ENCODE results near the gene TMEM175. TPM values are rescaled to one million over a fixed set of nuclear protein-coding genes. Genes with fewer than 3 reads are reported as not detected.

TMEM175 gene
- total RNA-seq, 2 experiments from 2014 or later, result 13.8 to 15.8 TPM

- ChIA-PET POLR2A (no interaction called here), CTCF (interaction anchor here (0.7 to 1.2 kb wide), 2 partner anchors 15 to 23 kb away, joined by 3 read pairs; no protein-coding TSS in a partner anchor)
- H3K4me3 Mint-ChIP-seq, result no peak overlapping the region
- no peaks in the 10 kb centered on the region for H3K4me1 Mint-ChIP-seq (ENCODE audit: low read depth)
- H3K27ac Mint-ChIP-seq, result no peak overlapping the region
- H3K9me3 Mint-ChIP-seq, result no peaks in the 10 kb centered on the region
- intact Hi-C loops (cut with micrococcal nuclease), result no loop called here
- H3K27me3 Mint-ChIP-seq, result no peaks in the 10 kb centered on the region
- no peak for DNase-seq
- H3K36me3 Mint-ChIP-seq, result peaks cover 21% of the 10 kb centered on the region
These were observed 28.9 kb upstream of the TMEM175 start for GRCh38 chr4:903066-904046.

GRCh38 chr4:905485-906338 is 26.5 kb upstream of the TMEM175 start:
- CTCF ChIA-PET, result no interaction called here
- H3K4me1 Mint-ChIP-seq (ENCODE audit: low read depth), result no peaks in the 10 kb centered on the region
- POLR2A ChIA-PET, result no interaction called here
- intact Hi-C loops (cut with micrococcal nuclease), result no loop called here
- H3K9me3 Mint-ChIP-seq, result no peaks in the 10 kb centered on the region
- no peak for DNase-seq
- H3K4me3 Mint-ChIP-seq, result no peak overlapping the region
- H3K36me3 Mint-ChIP-seq, result peaks cover 19% of the 10 kb centered on the region
- H3K27me3 Mint-ChIP-seq, result no peaks in the 10 kb centered on the region
- no peak overlapping the region for H3K27ac Mint-ChIP-seq

GRCh38 chr4:906339-907102 is 25.7 kb upstream of the TMEM175 start:
- Mint-ChIP-seq H3K9me3 (no peaks in the 10 kb centered on the region), H3K4me3 (no peak overlapping the region), H3K36me3 (peaks cover 24% of the 10 kb centered on the region), H3K27me3 (no peaks in the 10 kb centered on the region), H3K4me1 (ENCODE audit: low read depth) (no peaks in the 10 kb centered on the region), H3K27ac (no peak overlapping the region)
- no peak for DNase-seq
- CTCF ChIA-PET, result no interaction called here
- POLR2A ChIA-PET, result no interaction called here
- intact Hi-C loops (cut with micrococcal nuclease), result no loop called here

GRCh38 chr4:907103-907400 is 25.2 kb upstream of the TMEM175 start:
- Mint-ChIP-seq H3K36me3 (peaks cover 27% of the 10 kb centered on the region), H3K4me3 (no peak overlapping the region)
- CTCF ChIA-PET, result no interaction called here

GRCh38 chr4:907691-908425 is 24.4 kb upstream of the TMEM175 start:
- Mint-ChIP-seq H3K9me3 (no peaks in the 10 kb centered on the region), H3K4me3 (no peak overlapping the region), H3K27ac (no peak overlapping the region), H3K36me3 (peaks cover 28% of the 10 kb centered on the region), H3K27me3 (no peaks in the 10 kb centered on the region), H3K4me1 (ENCODE audit: low read depth) (no peaks in the 10 kb centered on the region)
- intact Hi-C loops (cut with micrococcal nuclease), result no loop called here
- ChIA-PET CTCF (interaction anchor here (0.6 kb wide), 1 partner anchor 223 kb away, joined by 3 read pairs; no protein-coding TSS in a partner anchor), POLR2A (no interaction called here)
- DNase-seq, result no peak

More at GRCh38 chr4:907103-907400, 25.2 kb upstream of the TMEM175 start:
- intact Hi-C loops (cut with micrococcal nuclease), result no loop called here
- POLR2A ChIA-PET, result no interaction called here
- Mint-ChIP-seq H3K4me1 (ENCODE audit: low read depth) (no peaks in the 10 kb centered on the region), H3K27me3 (no peaks in the 10 kb centered on the region), H3K27ac (no peak overlapping the region), H3K9me3 (no peaks in the 10 kb centered on the region)
- DNase-seq, result no peak

GRCh38 chr4:909131-909571 is 23.1 kb upstream of the TMEM175 start:
- no peak for DNase-seq
- ChIA-PET POLR2A (no interaction called here), CTCF (no interaction called here)
- intact Hi-C loops (cut with micrococcal nuclease), result no loop called here
- no peaks in the 10 kb centered on the region for H3K4me1 Mint-ChIP-seq (ENCODE audit: low read depth)
- no peaks in the 10 kb centered on the region for H3K27me3 Mint-ChIP-seq
- no peak overlapping the region for H3K27ac Mint-ChIP-seq
- H3K4me3 Mint-ChIP-seq, result no peak overlapping the region
- H3K9me3 Mint-ChIP-seq, result no peaks in the 10 kb centered on the region
- H3K36me3 Mint-ChIP-seq, result peaks cover 26% of the 10 kb centered on the region

GRCh38 chr4:909821-910220 is 22.4 kb upstream of the TMEM175 start:
- intact Hi-C loops (cut with micrococcal nuclease), result no loop called here
- POLR2A ChIA-PET, result no interaction called here
- Mint-ChIP-seq H3K27me3 (no peaks in the 10 kb centered on the region), H3K4me1 (ENCODE audit: low read depth) (peaks cover 2% of the 10 kb centered on the region), H3K4me3 (no peak overlapping the region), H3K27ac (no peak overlapping the region), H3K36me3 (peaks cover 26% of the 10 kb centered on the region), H3K9me3 (no peaks in the 10 kb centered on the region)
- DNase-seq, result no peak
- CTCF ChIA-PET, result no interaction called here

- H3K9me3 Mint-ChIP-seq, result no peaks in the 10 kb centered on the region
- CTCF ChIA-PET, result no interaction called here
- peaks cover 9% of the 10 kb centered on the region for H3K4me1 Mint-ChIP-seq (ENCODE audit: low read depth)
- H3K27ac Mint-ChIP-seq, result no peak overlapping the region
- POLR2A ChIA-PET, result no interaction called here
- DNase-seq, result no peak
- peaks cover 26% of the 10 kb centered on the region for H3K36me3 Mint-ChIP-seq
- H3K27me3 Mint-ChIP-seq, result no peaks in the 10 kb centered on the region
- H3K4me3 Mint-ChIP-seq, result no peak overlapping the region
- intact Hi-C loops (cut with micrococcal nuclease), result no loop called here
These were observed 21.7 kb upstream of the TMEM175 start for GRCh38 chr4:910366-911091.

- H3K27ac Mint-ChIP-seq, result no peak overlapping the region
These were observed 21.0 kb upstream of the TMEM175 start for GRCh38 chr4:911221-911751.

GRCh38 chr4:911871-912490 is 20.3 kb upstream of the TMEM175 start:
- Mint-ChIP-seq H3K27me3 (no peaks in the 10 kb centered on the region), H3K27ac (no peak overlapping the region), H3K4me3 (no peak overlapping the region), H3K36me3 (peaks cover 14% of the 10 kb centered on the region), H3K4me1 (ENCODE audit: low read depth) (peaks cover 24% of the 10 kb centered on the region), H3K9me3 (no peaks in the 10 kb centered on the region)
- ChIA-PET POLR2A (interaction anchor here (0.6 kb wide), 1 partner anchor 419 kb away, joined by 4 read pairs; no protein-coding TSS in a partner anchor), CTCF (no interaction called here)
- no peak for DNase-seq
- intact Hi-C loops (cut with micrococcal nuclease), result no loop called here

More at GRCh38 chr4:911221-911751, 21.0 kb upstream of the TMEM175 start:
- no peak for DNase-seq
- peaks cover 20% of the 10 kb centered on the region for H3K36me3 Mint-ChIP-seq
- intact Hi-C loops (cut with micrococcal nuclease), result no loop called here
- ChIA-PET POLR2A (interaction anchor here (0.6 kb wide), 1 partner anchor 419 kb away, joined by 4 read pairs; no protein-coding TSS in a partner anchor), CTCF (no interaction called here)
- no peaks in the 10 kb centered on the region for H3K27me3 Mint-ChIP-seq
- no peaks in the 10 kb centered on the region for H3K9me3 Mint-ChIP-seq
- no peak overlapping the region for H3K4me3 Mint-ChIP-seq
- H3K4me1 Mint-ChIP-seq (ENCODE audit: low read depth), result peaks cover 17% of the 10 kb centered on the region
